SK-N-SH treated with all-trans-retinoic acid at 6 μM for 48 hours (cell line): ENCODE data around the gene SPOP.

ENCODE experiments used
- ATAC-seq: fragments of 200-7000 bp; cut with Tn5 transposase; 3 replicates; pipeline ENCODE4 v1.9.1; 2020; ENCODE audit warnings: mild to moderate bottlenecking, moderate library complexity
- ARNTL ChIP-seq: fragments of 450-650 bp; formaldehyde crosslinking; IDR thresholded peaks from 2 replicates; pipeline ENCODE4 v1.5.0; 2020; ENCODE audit warnings: low read depth, mild to moderate bottlenecking, moderate library complexity, borderline replicate concordance
- CSDC2 ChIP-seq: fragments of 250-450 bp; sonication (Bioruptor Pico); IDR thresholded peaks from 2 replicates; pipeline ENCODE4 v1.5.0; 2020; ENCODE audit warnings: mild to moderate bottlenecking, moderate library complexity
- GLIS3 ChIP-seq: fragments of 250-450 bp; sonication (Bioruptor Pico); IDR thresholded peaks from 2 replicates; pipeline ENCODE4 v1.5.0; 2020; ENCODE audit warnings: mild to moderate bottlenecking, moderate library complexity
- ISL1 ChIP-seq: fragments of 250-450 bp; sonication (Bioruptor Pico); IDR thresholded peaks from 2 replicates; pipeline ENCODE4 v2.1.2; 2022; ENCODE audit warnings: mild to moderate bottlenecking, moderate library complexity
- OSR1 ChIP-seq: fragments of 250-450 bp; sonication (Bioruptor Pico); IDR thresholded peaks from 2 replicates; pipeline ENCODE4 v1.8.0; 2022; ENCODE audit warnings: moderate library complexity, mild to moderate bottlenecking, inconsistent platforms
- RARB ChIP-seq: fragments of 250-450 bp; sonication (Bioruptor Pico); IDR thresholded peaks from 2 replicates; pipeline ENCODE4 v1.8.0; 2021; ENCODE audit warnings: mild to moderate bottlenecking, moderate library complexity
- SNAI2 ChIP-seq: fragments of 250-450 bp; sonication (Bioruptor Pico); IDR thresholded peaks from 2 replicates; pipeline ENCODE4 v1.5.0; 2020; ENCODE audit warnings: mild to moderate bottlenecking, moderate library complexity
- TCF4 ChIP-seq: fragments of 250-450 bp; sonication (Bioruptor Pico); IDR thresholded peaks from 2 replicates; pipeline ENCODE4 v1.8.0; 2021; ENCODE audit warnings: mild to moderate bottlenecking, moderate library complexity, borderline replicate concordance
- TOX ChIP-seq: fragments of 250-450 bp; sonication (Bioruptor Pico); IDR thresholded peaks from 2 replicates; pipeline ENCODE4 v1.8.0; 2021; ENCODE audit warnings: mild to moderate bottlenecking, moderate library complexity, borderline replicate concordance
- ZC3H10 ChIP-seq: fragments of 250-450 bp; sonication (Bioruptor Pico); IDR thresholded peaks from 2 replicates; pipeline ENCODE4 v1.5.1; 2021; ENCODE audit warnings: mild to moderate bottlenecking, moderate library complexity
- ZFP30 ChIP-seq: fragments of 450-650 bp; formaldehyde crosslinking; IDR thresholded peaks from 2 replicates; pipeline ENCODE4 v1.5.0; 2022; ENCODE audit warnings: mild to moderate bottlenecking, moderate library complexity
- ZNF565 ChIP-seq: fragments of 450-650 bp; formaldehyde crosslinking; conservative IDR thresholded peaks from 2 replicates; pipeline ENCODE4 v1.5.0; 2020; ENCODE audit warnings: low read depth, mild to moderate bottlenecking, moderate library complexity
- ZNF70 ChIP-seq: fragments of 450-650 bp; formaldehyde crosslinking; IDR thresholded peaks from 2 replicates; pipeline ENCODE4 v1.5.0; 2020; ENCODE audit warnings: mild to moderate bottlenecking, moderate library complexity
- ZNF8 ChIP-seq: fragments of 450-650 bp; formaldehyde crosslinking; IDR thresholded peaks from 2 replicates; pipeline ENCODE4 v1.5.0; 2020; ENCODE audit warnings: mild to moderate bottlenecking, moderate library complexity
- TF ChIP-seq, protein P1 (sequence below): fragments of 250-450 bp; sonication (Bioruptor Pico); IDR thresholded peaks from 2 replicates; pipeline ENCODE4 v1.5.1; 2021; ENCODE audit warnings: mild to moderate bottlenecking, moderate library complexity
- TF ChIP-seq, protein P2 (sequence below): fragments of 250-450 bp; sonication (Bioruptor Pico); IDR thresholded peaks from 2 replicates; pipeline ENCODE4 v1.5.0; 2020; ENCODE audit warnings: mild to moderate bottlenecking, moderate library complexity
- TF ChIP-seq, protein P3 (sequence below): fragments of 250-450 bp; sonication (Bioruptor Pico); IDR thresholded peaks from 2 replicates; pipeline ENCODE4 v1.8.0; 2021; ENCODE audit warnings: low read depth, mild to moderate bottlenecking, moderate library complexity, borderline replicate concordance
- TF ChIP-seq, protein P4 (sequence below): fragments of 250-450 bp; sonication (Bioruptor Pico); IDR thresholded peaks from 2 replicates; pipeline ENCODE4 v1.5.1; 2020; ENCODE audit warnings: low read depth, mild to moderate bottlenecking, moderate library complexity

The SPOP gene

DNA sequence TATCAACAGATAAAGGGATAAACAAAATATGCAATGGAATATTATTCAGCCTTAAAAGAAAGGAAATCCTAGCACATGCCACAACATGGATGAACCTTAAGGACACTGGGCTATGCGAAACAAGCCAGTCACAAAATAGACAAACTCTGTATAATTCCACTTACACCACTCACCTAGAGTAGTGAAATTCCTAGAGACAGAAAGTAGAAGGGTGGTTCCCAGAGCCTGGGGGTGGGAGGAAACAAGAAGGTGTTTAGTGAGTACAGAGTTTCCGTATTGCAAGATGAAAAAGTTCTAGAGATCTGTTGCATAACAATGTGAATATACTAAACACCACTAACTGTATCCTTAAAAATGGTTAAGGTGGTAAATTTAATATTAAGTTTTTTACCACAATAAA is 10.0 kb downstream of the SPOP start:
- ATAC-seq: no peak
- TF ChIP-seq TCF4 (CRISPR knock-in tag) (no peak), ZNF8 (CRISPR knock-in tag) (no peak), OSR1 (no peak), RARB (CRISPR knock-in tag) (no peak), ISL1 (CRISPR knock-in tag) (no peak), TOX (CRISPR knock-in tag) (no peak), SNAI2 (CRISPR knock-in tag) (no peak), GLIS3 (CRISPR knock-in tag) (no peak), CSDC2 (CRISPR knock-in tag) (no peak), ZNF565 (CRISPR knock-in tag) (no peak)
- TF ChIP-seq, protein P1, sequence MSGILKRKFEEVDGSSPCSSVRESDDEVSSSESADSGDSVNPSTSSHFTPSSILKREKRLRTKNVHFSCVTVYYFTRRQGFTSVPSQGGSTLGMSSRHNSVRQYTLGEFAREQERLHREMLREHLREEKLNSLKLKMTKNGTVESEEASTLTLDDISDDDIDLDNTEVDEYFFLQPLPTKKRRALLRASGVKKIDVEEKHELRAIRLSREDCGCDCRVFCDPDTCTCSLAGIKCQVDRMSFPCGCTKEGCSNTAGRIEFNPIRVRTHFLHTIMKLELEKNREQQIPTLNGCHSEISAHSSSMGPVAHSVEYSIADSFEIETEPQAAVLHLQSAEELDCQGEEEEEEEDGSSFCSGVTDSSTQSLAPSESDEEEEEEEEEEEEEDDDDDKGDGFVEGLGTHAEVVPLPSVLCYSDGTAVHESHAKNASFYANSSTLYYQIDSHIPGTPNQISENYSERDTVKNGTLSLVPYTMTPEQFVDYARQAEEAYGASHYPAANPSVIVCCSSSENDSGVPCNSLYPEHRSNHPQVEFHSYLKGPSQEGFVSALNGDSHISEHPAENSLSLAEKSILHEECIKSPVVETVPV (CRISPR knock-in tag): no peak
- TF ChIP-seq, protein P2, sequence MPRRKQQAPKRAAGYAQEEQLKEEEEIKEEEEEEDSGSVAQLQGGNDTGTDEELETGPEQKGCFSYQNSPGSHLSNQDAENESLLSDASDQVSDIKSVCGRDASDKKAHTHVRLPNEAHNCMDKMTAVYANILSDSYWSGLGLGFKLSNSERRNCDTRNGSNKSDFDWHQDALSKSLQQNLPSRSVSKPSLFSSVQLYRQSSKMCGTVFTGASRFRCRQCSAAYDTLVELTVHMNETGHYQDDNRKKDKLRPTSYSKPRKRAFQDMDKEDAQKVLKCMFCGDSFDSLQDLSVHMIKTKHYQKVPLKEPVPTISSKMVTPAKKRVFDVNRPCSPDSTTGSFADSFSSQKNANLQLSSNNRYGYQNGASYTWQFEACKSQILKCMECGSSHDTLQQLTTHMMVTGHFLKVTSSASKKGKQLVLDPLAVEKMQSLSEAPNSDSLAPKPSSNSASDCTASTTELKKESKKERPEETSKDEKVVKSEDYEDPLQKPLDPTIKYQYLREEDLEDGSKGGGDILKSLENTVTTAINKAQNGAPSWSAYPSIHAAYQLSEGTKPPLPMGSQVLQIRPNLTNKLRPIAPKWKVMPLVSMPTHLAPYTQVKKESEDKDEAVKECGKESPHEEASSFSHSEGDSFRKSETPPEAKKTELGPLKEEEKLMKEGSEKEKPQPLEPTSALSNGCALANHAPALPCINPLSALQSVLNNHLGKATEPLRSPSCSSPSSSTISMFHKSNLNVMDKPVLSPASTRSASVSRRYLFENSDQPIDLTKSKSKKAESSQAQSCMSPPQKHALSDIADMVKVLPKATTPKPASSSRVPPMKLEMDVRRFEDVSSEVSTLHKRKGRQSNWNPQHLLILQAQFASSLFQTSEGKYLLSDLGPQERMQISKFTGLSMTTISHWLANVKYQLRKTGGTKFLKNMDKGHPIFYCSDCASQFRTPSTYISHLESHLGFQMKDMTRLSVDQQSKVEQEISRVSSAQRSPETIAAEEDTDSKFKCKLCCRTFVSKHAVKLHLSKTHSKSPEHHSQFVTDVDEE (CRISPR knock-in tag): no peak
- TF ChIP-seq, protein P3, sequence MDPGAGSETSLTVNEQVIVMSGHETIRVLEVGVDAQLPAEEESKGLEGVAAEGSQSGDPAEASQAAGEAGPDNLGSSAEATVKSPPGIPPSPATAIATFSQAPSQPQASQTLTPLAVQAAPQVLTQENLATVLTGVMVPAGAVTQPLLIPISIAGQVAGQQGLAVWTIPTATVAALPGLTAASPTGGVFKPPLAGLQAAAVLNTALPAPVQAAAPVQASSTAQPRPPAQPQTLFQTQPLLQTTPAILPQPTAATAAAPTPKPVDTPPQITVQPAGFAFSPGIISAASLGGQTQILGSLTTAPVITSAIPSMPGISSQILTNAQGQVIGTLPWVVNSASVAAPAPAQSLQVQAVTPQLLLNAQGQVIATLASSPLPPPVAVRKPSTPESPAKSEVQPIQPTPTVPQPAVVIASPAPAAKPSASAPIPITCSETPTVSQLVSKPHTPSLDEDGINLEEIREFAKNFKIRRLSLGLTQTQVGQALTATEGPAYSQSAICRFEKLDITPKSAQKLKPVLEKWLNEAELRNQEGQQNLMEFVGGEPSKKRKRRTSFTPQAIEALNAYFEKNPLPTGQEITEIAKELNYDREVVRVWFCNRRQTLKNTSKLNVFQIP: no peak

DNA sequence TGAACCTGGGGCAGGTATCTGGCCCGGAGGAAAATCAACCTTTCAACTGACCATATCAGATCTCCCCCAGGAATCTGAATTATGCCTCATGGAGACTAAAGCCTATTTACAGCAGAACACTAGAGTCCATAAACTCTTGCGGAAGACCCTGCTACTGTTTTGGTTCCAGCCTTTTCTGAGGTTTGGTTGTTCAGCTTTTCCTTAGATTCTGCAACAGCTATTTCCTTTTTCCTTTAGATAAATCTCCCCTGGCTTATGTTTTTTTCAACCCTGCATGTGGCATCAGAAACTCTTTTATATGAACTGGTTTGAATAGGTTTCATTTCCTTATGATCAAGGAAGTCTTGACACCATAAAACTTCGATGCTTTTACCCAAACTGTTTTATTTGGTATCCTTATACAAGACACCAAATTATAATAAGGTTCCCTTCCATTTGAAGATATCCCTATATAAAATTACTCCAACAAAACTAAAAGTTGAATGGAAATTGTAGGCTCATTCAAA is 13.1 kb downstream of the SPOP start:
- TF ChIP-seq CSDC2 (CRISPR knock-in tag) (no peak), OSR1 (no peak), ZNF565 (CRISPR knock-in tag) (no peak), ZC3H10 (no peak), ZNF70 (CRISPR knock-in tag) (no peak), RARB (CRISPR knock-in tag) (no peak), ISL1 (CRISPR knock-in tag) (no peak), ARNTL (CRISPR knock-in tag) (no peak), ZFP30 (no peak)
- TF ChIP-seq, protein P3: no peak
- TF ChIP-seq, protein P2 (CRISPR knock-in tag): no peak
- TF ChIP-seq, protein P4, sequence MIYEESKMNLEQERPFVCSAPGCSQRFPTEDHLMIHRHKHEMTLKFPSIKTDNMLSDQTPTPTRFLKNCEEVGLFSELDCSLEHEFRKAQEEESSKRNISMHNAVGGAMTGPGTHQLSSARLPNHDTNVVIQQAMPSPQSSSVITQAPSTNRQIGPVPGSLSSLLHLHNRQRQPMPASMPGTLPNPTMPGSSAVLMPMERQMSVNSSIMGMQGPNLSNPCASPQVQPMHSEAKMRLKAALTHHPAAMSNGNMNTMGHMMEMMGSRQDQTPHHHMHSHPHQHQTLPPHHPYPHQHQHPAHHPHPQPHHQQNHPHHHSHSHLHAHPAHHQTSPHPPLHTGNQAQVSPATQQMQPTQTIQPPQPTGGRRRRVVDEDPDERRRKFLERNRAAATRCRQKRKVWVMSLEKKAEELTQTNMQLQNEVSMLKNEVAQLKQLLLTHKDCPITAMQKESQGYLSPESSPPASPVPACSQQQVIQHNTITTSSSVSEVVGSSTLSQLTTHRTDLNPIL (CRISPR knock-in tag): no peak
- ATAC-seq: no peak
